KMS-11 (cell line): ENCODE measurements around the gene SRGAP1.

Experiments
- H2AFZ ChIP-seq: fragments of 200-600 bp; sonication (generic); 2 replicates; pipeline ENCODE4 v1.6.1; 2016; ENCODE audit warnings: antibody characterized with exemption, mixed run types, low read depth
- H3K27ac ChIP-seq: fragments of 200-600 bp; sonication (generic); 2 replicates; pipeline ENCODE4 v1.6.1; 2016; ENCODE audit warnings: mild to moderate bottlenecking, mixed run types
- H3K27me3 ChIP-seq: fragments of 200-600 bp; sonication (generic); 2 replicates; pipeline ENCODE4 v1.6.1; 2017; ENCODE audit warnings: mild to moderate bottlenecking, low read depth, mixed run types, moderate library complexity; ENCODE audit not compliant: insufficient read depth
- H3K36me3 ChIP-seq: fragments of 200-600 bp; sonication (generic); 2 replicates; pipeline ENCODE4 v1.6.1; 2017; ENCODE audit warnings: mild to moderate bottlenecking, mixed run types; ENCODE audit not compliant: insufficient read depth
- H3K4me1 ChIP-seq: fragments of 200-600 bp; sonication (generic); 2 replicates; pipeline ENCODE4 v1.6.1; 2016; ENCODE audit warnings: mild to moderate bottlenecking, low read depth, mixed run types; ENCODE audit not compliant: poor library complexity, severe bottlenecking
- H3K4me2 ChIP-seq: fragments of 200-600 bp; sonication (generic); 2 replicates; pipeline ENCODE4 v1.7.0; 2016; ENCODE audit warnings: mild to moderate bottlenecking, mixed run types
- H3K4me3 ChIP-seq: fragments of 200-600 bp; sonication (generic); IDR thresholded peaks from 2 replicates; pipeline ENCODE4 v1.6.1; 2017; ENCODE audit warnings: low read depth, low read length, mixed read lengths; ENCODE audit not compliant: insufficient read depth
- H3K79me2 ChIP-seq: fragments of 200-600 bp; sonication (generic); 2 replicates; pipeline ENCODE4 v1.6.1; 2016; ENCODE audit warnings: low read depth, mixed run types; ENCODE audit not compliant: insufficient read depth
- H3K9ac ChIP-seq: fragments of 200-600 bp; sonication (generic); 2 replicates; pipeline ENCODE4 v1.6.1; 2016; ENCODE audit warnings: mild to moderate bottlenecking, mixed run types
- H4K20me1 ChIP-seq: fragments of 200-600 bp; sonication (generic); 2 replicates; pipeline ENCODE4 v1.6.1; 2016; ENCODE audit warnings: mild to moderate bottlenecking, mixed run types; ENCODE audit not compliant: insufficient read depth
- TF ChIP-seq, protein P1 (sequence below): fragments of 200-600 bp; sonication (generic); conservative IDR thresholded peaks from 2 replicates; pipeline ENCODE4 v1.6.1; 2017; ENCODE audit warnings: low read depth, mild to moderate bottlenecking, antibody characterized with exemption, low read length, moderate library complexity, mixed read lengths

The SRGAP1 gene

DNA sequence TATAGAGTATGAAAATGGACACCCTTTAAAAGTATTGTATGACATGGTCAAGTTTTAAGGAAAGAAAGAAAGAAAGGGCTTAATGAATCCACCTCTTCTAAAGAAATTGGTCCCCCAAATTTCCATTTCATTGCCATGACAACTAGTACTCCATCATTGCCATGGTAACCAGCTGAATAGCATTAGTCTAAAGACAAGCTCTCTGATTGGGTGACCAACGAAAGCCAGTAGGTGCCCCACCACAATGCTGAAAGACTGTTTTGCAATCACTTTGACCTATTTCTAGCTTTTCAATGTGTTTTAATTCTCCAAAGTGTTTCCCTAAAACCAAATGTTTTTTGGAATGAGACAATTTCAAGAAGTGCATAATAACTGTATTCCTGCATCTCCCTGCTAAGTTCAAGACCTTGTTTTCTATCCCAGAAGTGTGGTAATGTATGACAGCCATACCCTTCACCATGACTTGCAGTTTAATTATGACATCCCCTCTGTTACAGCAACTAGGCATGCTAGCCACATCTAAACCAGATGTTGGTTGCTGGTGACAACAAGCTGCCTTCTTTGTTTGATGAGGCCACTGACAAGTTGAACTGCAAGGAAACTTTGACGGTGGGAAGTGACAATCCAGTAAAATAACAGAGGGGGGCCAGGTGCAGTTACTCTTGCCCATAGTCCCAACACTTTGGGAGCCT lies 330.9 kb downstream of the SRGAP1 start:
- TF ChIP-seq, protein P1, sequence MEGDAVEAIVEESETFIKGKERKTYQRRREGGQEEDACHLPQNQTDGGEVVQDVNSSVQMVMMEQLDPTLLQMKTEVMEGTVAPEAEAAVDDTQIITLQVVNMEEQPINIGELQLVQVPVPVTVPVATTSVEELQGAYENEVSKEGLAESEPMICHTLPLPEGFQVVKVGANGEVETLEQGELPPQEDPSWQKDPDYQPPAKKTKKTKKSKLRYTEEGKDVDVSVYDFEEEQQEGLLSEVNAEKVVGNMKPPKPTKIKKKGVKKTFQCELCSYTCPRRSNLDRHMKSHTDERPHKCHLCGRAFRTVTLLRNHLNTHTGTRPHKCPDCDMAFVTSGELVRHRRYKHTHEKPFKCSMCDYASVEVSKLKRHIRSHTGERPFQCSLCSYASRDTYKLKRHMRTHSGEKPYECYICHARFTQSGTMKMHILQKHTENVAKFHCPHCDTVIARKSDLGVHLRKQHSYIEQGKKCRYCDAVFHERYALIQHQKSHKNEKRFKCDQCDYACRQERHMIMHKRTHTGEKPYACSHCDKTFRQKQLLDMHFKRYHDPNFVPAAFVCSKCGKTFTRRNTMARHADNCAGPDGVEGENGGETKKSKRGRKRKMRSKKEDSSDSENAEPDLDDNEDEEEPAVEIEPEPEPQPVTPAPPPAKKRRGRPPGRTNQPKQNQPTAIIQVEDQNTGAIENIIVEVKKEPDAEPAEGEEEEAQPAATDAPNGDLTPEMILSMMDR, result no peak
- Histone ChIP-seq H3K4me2 (no peak overlapping the region), H3K9ac (no peak overlapping the region), H3K36me3 (no peaks in the 10 kb centered on the region), H3K4me1 (no peaks in the 10 kb centered on the region), H3K27ac (no peak overlapping the region), H2AFZ (no peak overlapping the region), H3K4me3 (no peak overlapping the region), H3K27me3 (no peaks in the 10 kb centered on the region), H4K20me1 (no peaks in the 10 kb centered on the region), H3K79me2 (no peaks in the 10 kb centered on the region)

DNA sequence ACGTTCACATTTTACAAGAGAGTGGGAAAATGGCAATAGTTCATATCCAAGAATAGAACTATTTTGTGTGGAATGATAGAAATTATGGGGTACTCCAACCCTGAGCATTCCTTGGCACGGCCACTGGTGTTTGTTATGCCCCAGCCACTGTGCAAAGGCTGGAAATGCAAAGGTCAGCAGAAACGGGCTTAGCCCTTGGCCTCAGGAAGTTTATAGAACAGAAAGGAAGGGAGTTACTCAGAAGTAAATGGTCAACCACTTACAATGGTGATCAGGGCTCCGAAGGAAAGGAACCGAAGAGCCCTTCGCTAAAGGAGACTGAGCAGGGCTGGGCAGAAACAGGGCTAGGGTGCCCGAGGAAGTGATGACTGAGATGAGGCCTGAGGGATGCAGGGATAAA lies 332.5 kb downstream of the SRGAP1 start:
- TF ChIP-seq, protein P1, result no peak
- Histone ChIP-seq H2AFZ (no peak overlapping the region), H3K4me1 (no peaks in the 10 kb centered on the region), H3K4me2 (no peak overlapping the region), H3K27me3 (no peaks in the 10 kb centered on the region), H4K20me1 (no peaks in the 10 kb centered on the region), H3K79me2 (no peaks in the 10 kb centered on the region), H3K27ac (no peak overlapping the region), H3K36me3 (no peaks in the 10 kb centered on the region), H3K4me3 (no peak overlapping the region), H3K9ac (no peak overlapping the region)

DNA sequence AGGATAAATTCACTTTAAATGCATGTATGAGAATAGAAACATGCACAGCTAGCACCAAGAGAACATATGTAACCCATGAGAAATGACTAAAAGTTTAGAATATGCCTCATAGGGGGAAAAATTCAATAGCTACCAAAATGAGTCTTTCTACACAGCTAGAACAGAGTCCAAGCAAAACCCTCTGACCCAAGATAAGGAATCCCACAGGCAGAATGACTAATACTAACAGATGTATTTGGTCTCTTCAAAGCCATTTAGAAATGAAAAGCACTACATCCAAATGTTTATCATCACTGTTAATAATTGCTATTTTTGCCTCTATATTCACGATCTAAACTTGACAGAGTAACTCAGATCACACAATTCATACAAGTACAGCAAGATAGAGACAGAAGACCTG lies 333.6 kb downstream of the SRGAP1 start:
- Histone ChIP-seq H4K20me1 (no peaks in the 10 kb centered on the region), H3K36me3 (no peaks in the 10 kb centered on the region), H3K9ac (no peak overlapping the region), H3K27me3 (no peaks in the 10 kb centered on the region), H3K4me2 (no peak overlapping the region), H3K27ac (no peak overlapping the region), H2AFZ (no peak overlapping the region), H3K4me3 (no peak overlapping the region), H3K4me1 (no peaks in the 10 kb centered on the region), H3K79me2 (no peaks in the 10 kb centered on the region)
- TF ChIP-seq, protein P1, result no peak

- Histone ChIP-seq H3K79me2 (no peaks in the 10 kb centered on the region), H3K36me3 (no peaks in the 10 kb centered on the region), H3K4me2 (no peak overlapping the region), H3K27me3 (no peaks in the 10 kb centered on the region), H3K4me1 (no peaks in the 10 kb centered on the region), H4K20me1 (no peaks in the 10 kb centered on the region), H3K27ac (no peak overlapping the region), H3K4me3 (no peak overlapping the region), H2AFZ (no peak overlapping the region), H3K9ac (no peak overlapping the region)
- TF ChIP-seq, protein P1, result no peak
Measured at GRCh38 chr12:64180951-64181350, 336.5 kb downstream of the SRGAP1 start.
